Cerebellar cortex (tissue), 1 donor: ENCODE data around the gene COL4A3.
A peak's percentile ranks its signal among the peaks of the same experiment; 100 is the strongest.

ENCODE experiments used
- DNase-seq: peaks from one replicate; pipeline ENCODE4 v3.0.0-alpha.2; 2015; ENCODE audit warnings: low spot score

The COL4A3 gene

GRCh38 chr2:227292314-227292713 lies 127.9 kb downstream of the COL4A3 start:
- DNase-seq = no peak

DNA sequence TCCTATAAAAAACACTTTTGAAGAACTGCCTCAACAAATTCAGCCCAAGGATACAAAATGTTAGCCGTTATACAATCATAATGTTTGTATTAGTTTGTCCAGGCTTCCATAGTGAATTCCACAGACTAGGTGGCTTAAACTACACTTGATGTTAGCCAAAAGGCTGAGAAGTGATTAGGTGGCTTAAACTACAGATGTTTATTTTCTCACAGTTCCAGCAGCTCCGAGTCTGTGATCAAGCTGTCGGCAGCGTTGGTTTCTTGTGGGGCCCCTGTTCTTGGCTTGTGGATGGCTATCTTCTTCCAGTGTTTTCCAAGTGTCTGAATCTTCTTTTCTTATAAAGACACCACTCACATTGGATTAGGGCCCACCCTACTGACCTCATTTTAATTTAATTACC lies 129.1 kb downstream of the COL4A3 start:
- DNase-seq = no peak

DNA sequence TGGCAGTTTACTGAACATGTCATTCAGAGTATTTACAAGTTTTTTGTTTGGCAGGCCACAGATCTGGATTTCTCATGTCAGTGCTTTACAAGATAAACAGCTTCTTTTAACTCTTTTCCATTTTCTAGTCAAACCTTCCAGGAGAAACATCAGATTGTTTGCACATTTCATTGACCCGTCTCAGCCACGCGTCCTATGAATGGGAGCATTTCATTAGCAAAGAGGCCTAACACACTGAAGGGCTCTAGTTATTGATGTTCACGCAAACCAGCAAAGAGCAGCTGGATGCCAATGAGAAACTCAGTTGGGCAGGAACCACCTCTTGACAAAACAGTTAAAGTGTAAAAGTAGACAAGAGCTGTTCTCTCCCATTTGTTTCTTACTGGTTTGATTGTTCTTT lies 131.4 kb downstream of the COL4A3 start:
- no peak for DNase-seq

DNA sequence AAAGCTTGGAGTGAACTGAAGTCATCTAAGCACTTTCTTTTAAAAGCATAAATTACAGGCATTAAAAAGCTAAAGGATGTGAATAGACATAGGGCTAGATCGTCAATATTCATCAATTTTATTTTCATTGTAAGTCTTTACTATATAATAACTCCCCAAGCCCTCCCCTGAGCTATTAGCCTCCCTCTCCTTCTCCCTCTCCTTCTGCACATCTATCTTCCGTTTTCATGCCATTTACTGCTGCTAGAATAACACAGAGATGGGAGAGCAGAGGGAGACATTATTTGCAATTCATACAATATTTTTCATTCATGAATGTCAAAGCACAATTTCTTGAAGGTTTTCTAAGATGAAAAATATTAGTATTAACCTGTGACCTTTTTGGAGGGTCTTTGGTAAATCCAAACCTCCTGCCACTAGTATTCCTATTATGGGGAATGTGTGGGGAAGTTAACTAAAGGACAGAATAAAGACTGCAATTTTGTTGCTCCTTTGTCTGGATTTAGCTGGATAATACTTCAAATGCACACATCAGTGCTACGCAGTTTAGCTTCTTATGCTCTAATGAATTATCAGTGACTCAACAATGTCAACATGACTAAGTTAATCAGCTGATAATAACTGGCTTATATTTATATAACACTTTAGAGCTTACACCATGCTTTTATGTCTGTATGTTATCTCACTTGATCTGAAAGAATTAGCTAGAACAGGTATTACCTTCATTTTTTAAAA lies 132.4 kb downstream of the COL4A3 start:
- DNase-seq = no peak

GRCh38 chr2:227301523-227301922 lies 137.1 kb downstream of the COL4A3 start:
- no peak for DNase-seq

- DNase-seq = no peak
Measured at GRCh38 chr2:227308784-227309183, 144.4 kb downstream of the COL4A3 start.

- no peak for DNase-seq
Measured at GRCh38 chr2:227310756-227311110, 146.3 kb downstream of the COL4A3 start.

GRCh38 chr2:227311861-227312506 lies 147.6 kb downstream of the COL4A3 start:
- no peak for DNase-seq

DNA sequence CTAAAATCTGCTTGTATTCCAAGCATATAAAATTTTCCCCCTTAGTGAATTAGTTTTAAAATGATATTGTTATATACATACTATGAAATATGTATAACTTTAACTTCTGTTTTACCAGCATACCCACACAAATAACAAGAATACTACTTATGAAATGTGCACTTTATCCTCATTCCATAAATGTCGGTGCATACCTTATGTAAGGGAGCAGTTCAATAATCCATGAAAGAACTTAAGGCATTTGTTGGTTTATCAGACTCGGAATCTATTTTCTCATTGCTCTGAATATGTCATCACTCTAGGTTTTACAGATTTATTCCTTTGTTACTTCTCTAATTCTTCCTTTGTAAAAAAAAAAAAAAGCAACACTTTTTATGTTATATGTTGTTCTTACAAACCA lies 148.2 kb downstream of the COL4A3 start:
- DNase-seq = no peak

DNA sequence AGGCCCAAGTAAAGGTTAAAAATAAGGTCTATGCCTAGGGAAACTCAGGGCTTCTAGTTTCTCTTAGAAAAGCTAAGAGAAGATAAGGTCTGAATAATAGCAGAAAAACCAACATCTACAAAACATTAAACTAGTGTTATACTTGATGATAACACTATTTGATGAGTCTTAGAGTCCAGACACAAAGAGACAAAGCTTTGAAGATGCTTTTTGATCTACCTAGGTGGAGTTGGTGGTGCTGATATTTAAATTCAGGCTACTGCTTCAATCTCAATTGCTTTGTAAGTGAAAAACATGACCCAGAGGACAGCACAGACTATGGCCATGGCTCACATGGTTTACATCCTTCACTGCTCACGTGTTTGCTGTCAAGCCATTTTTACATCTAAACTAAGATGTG lies 148.9 kb downstream of the COL4A3 start:
- DNase-seq = no peak

- DNase-seq = no peak
Measured at GRCh38 chr2:227317834-227318233, 153.4 kb downstream of the COL4A3 start.

DNA sequence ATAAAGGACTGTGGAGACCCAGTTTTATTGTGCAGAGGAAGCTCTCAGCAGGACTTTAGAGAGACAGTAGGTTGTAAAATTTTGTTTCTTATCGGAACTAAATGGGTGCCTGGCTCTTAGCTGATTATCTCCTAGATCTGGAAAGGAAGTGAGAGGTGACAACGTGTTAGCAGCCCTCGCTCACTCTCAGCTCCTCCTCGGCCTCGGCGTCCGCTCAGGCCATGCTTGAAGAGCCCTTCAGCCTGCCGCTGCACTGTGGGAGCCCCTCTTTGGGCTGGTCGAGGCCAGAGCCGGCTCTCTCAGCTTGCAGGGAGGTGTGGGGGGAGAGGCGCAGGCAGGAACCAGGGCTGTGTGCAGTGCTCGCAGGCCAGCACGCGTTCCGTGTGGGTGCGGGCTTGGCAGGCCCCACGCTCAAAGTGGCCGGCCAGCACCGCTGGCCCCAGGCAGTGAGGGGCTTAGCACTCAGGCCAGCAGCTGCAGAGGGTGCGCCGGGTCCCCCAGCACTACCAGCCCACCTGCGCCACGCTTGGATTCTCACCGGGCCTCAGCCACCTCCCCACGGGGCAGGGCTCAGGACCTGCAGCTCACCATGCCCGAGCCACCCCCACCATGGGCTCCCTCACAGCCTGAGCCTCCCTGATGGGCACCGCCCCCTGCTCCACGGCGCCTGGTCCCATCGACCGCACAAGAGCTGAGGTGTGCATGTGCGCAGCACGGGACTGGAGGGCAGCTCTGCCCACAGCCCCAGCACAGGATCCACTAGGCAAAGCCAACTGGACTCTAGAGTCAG lies 156.1 kb downstream of the COL4A3 start:
- DNase-seq = no peak

GRCh38 chr2:227322530-227323205 lies 158.2 kb downstream of the COL4A3 start:
- no peak for DNase-seq

GRCh38 chr2:227323818-227324217 lies 159.4 kb downstream of the COL4A3 start:
- DNase-seq = no peak

- DNase-seq = no peak
Measured at GRCh38 chr2:227324642-227324994, 160.2 kb downstream of the COL4A3 start.

- peak; percentile 92 for DNase-seq
Measured at GRCh38 chr2:227324995-227325838, 160.8 kb downstream of the COL4A3 start, which contains the start of gene MFF. Gene MFF (plus strand): TSS chr2:227325251. CDS start chr2:227330666, 5,415 bp downstream.

- DNase-seq = no peak
Measured at GRCh38 chr2:227325839-227326195, 161.4 kb downstream of the COL4A3 start.

DNA sequence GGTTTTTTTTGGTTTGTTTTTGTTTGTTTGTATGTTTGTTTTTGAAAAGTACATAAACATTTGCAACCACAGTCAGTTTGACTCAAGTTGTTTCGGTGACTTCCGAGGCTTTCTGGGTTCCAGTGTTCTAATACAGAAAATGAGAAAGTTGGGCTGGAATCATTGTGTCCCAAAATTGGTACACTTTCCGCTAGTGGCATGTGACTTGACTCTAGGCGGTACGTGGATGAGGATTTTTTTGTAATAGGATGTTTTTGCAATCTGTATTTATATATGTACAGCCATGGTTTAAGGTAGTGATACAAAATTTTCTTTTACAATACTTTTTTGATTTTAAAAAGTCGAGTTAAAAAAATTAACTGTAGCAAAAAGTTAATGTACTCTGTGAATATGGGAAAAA lies 162.4 kb downstream of the COL4A3 start:
- no peak for DNase-seq

DNA sequence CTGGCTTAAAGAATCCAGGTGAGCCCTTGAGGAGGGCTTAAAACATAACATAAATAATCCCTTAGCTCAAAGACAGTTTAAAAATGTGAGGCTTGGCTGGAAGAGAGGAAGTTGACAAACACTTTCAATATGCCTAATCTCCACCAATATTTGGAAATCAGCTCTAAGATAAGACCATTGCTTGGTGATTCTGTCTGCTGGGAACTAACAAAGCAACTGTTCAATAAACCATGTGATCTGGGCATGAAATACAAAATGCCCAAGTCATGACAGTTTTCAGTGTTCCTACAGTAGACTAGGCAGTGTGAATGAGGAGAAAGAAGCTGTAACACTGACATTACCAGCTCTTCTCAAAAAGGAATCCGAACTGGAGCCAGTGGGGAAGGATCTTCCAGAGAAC lies 171.3 kb downstream of the COL4A3 start:
- no peak for DNase-seq

GRCh38 chr2:227337442-227337841 lies 173.0 kb downstream of the COL4A3 start:
- no peak for DNase-seq

DNA sequence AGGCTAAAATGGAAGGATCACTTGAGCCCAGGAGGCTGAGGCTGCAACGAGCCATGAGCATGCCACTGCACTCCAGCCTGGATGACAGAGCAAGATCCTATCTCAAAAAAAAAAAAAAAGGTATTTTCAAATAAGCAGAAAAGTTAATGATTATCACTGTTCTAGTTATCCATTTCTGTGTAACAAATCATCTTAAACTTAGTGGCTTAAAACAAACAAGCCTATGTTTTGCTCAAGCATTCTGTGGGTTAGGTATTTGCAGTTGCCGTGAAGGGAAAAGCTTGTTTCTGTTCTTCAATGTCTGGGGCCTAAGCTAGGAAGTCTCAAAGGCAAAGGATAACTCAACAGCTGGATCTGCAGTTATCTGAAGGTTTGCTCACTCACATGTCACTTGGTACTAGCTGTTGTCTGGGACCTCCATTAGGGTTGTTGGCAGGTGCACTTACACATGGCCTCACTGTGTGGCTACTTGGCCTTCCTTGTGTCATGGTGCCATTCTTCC lies 174.7 kb downstream of the COL4A3 start:
- DNase-seq = no peak
